ENCODE measurements around the gene ARMC7. TPM values are rescaled to one million over a fixed set of nuclear protein-coding genes. Genes with fewer than 3 reads are reported as not detected.

ARMC7 gene
- total and polyA plus RNA-seq, 2 of the 13 experiments (the other 11 are each of a cell fraction or from before 2014, with no cell fraction given), result 3.9 to 4.2 TPM

GRCh38 chr17:75178453-75178852, 68.7 kb downstream of the ARMC7 start:
- no peak overlapping the region for H3K4me3 ChIP-seq (replicated peaks in 1 of 3; ENCODE audit: insufficient read depth in 1 of 3, low read depth in 2 of 3, low read length in 3 of 3)
- ATAC-seq (no peak), FAIRE-seq (no peak), DNase-seq (ENCODE audit: low spot score) (no peak)
- intact Hi-C loops (cut with micrococcal nuclease; ENCODE audit: unreplicated experiment) (no loop called here), in situ Hi-C loops (cut with HindIII; ENCODE audit: extremely low pct_ligation_motif_present, low pct_unique_long_range_greater_than_20kb) (no loop called here)
- CTCF ChIA-PET (ENCODE audit: low intra/inter-chr PET ratio, low total read pairs), result no interaction called here
- peaks cover 70% of the 10 kb centered on the region for H3K79me2 ChIP-seq (ENCODE audit: insufficient read depth, low read length)
- no peak overlapping the region for H3K4me2 ChIP-seq (ENCODE audit: low read depth, low read length)
- H3K27me3 ChIP-seq (ENCODE audit: control insufficient read depth in 1 of 2, insufficient read depth in 2 of 2, low read length in 2 of 2), result no peaks in the 10 kb centered on the region; a peak in 1 of 5 replicates
- POLR2A ChIA-PET, result no interaction called here
- no TSS peak for BruUV-seq (replicated peaks)
- peaks cover 15% of the 10 kb centered on the region for H4K20me1 ChIP-seq (ENCODE audit: insufficient read depth, low read length)
- H3K9me3 ChIP-seq (ENCODE audit: low read length), result no peaks in the 10 kb centered on the region
- 98% methylated on average over 6 of the region's 6 CpGs for WGBS (ENCODE audit: low lambda C conversion rate)
- peaks cover 23 to 60% of the 10 kb centered on the region in 2 experiments for H3K36me3 ChIP-seq (replicated peaks in 1 of 2; ENCODE audit: control insufficient read depth in 1 of 2, insufficient read depth in 2 of 2, low read length in 2 of 2)
- H3K27ac ChIP-seq (ENCODE audit: extremely low read length, insufficient read depth, low read length), result no peak overlapping the region
- H3K9ac ChIP-seq (ENCODE audit: insufficient read depth, low read depth, low read length), result no peak overlapping the region
- no peak overlapping the region for H2AFZ ChIP-seq (ENCODE audit: low read length)
- TF ChIP-seq ZNF367 (CRISPR knock-in tag; IDR thresholded peaks at IDR 0.05; ENCODE audit: borderline replicate concordance) (no peak), SMYD3 (CRISPR knock-in tag; IDR thresholded peaks at IDR 0.05) (no peak)
- peaks cover 31% of the 10 kb centered on the region for H3K4me1 ChIP-seq (ENCODE audit: insufficient read depth, low read length)

Small RNA genes lying within 50 kb of the gene (small RNA-seq; reads per million reads assigned to genes)
- gene AC111186.1 (ENCODE audit: insufficient read depth in 2 of 3, insufficient read length in 3 of 3, low read depth in 2 of 3, low replicate concordance in 1 of 3) (0 reads per million in 3 experiments), gene RF00019 (ENCODE audit: insufficient read depth in 2 of 3, insufficient read length in 3 of 3, low read depth in 2 of 3, low replicate concordance in 1 of 3) (0 reads per million in 3 experiments)

Other genes starting within 250 kb of the ARMC7 start
- gene FDXR, start 237.0 kb upstream of the ARMC7 start, total RNA-seq (2016; rRNA removed; fragmentation: Illumina TruSeq; extraction: Trizol), result 99.0 and 116 TPM in 2 replicates
- 23.4 and 27.7 TPM in 2 replicates for gene FDXR, start 237.0 kb upstream of the ARMC7 start, polyA plus RNA-seq (2011; rRNA removed)
- gene FADS6, start 216.3 kb upstream of the ARMC7 start, total RNA-seq (2016; rRNA removed; fragmentation: Illumina TruSeq; extraction: Trizol), result 0.11 TPM in 1 of 2 replicates, not detected in the other
- 0.11 and 0.20 TPM in 2 replicates for gene FADS6, start 216.3 kb upstream of the ARMC7 start, polyA plus RNA-seq (2011; rRNA removed)
- gene USH1G, start 186.7 kb upstream of the ARMC7 start, total RNA-seq (2016; rRNA removed; fragmentation: Illumina TruSeq; extraction: Trizol), result 0.04 TPM in 1 of 2 replicates, not detected in the other
- not detected in 2 replicates for gene USH1G, start 186.7 kb upstream of the ARMC7 start, polyA plus RNA-seq (2011; rRNA removed)
- not detected in 2 replicates for gene OTOP2, start 185.7 kb upstream of the ARMC7 start, total RNA-seq (2016; rRNA removed; fragmentation: Illumina TruSeq; extraction: Trizol)
- gene OTOP2, start 185.7 kb upstream of the ARMC7 start, polyA plus RNA-seq (2011; rRNA removed), result not detected in 2 replicates
- not detected in 2 replicates for gene OTOP3, start 174.1 kb upstream of the ARMC7 start, total RNA-seq (2016; rRNA removed; fragmentation: Illumina TruSeq; extraction: Trizol)
- not detected in 2 replicates for gene OTOP3, start 174.1 kb upstream of the ARMC7 start, polyA plus RNA-seq (2011; rRNA removed)
- gene HID1, start 137.2 kb upstream of the ARMC7 start, total RNA-seq (2016; rRNA removed; fragmentation: Illumina TruSeq; extraction: Trizol), result 1.7 and 2.1 TPM in 2 replicates
- 10.6 and 17.1 TPM in 2 replicates for gene HID1, start 137.2 kb upstream of the ARMC7 start, polyA plus RNA-seq (2011; rRNA removed)
- 1.9 and 2.1 TPM in 2 replicates for gene CDR2L, start 122.3 kb upstream of the ARMC7 start, total RNA-seq (2016; rRNA removed; fragmentation: Illumina TruSeq; extraction: Trizol)
- gene CDR2L, start 122.3 kb upstream of the ARMC7 start, polyA plus RNA-seq (2011; rRNA removed), result 1.9 and 2.1 TPM in 2 replicates
- 68.9 and 101 TPM in 2 replicates for gene MRPL58, start 97.3 kb upstream of the ARMC7 start, total RNA-seq (2016; rRNA removed; fragmentation: Illumina TruSeq; extraction: Trizol)
- 39.7 and 44.9 TPM in 2 replicates for gene MRPL58, start 97.3 kb upstream of the ARMC7 start, polyA plus RNA-seq (2011; rRNA removed)
- 428 and 565 TPM in 2 replicates for gene ATP5PD, start 63.0 kb upstream of the ARMC7 start, total RNA-seq (2016; rRNA removed; fragmentation: Illumina TruSeq; extraction: Trizol)
- gene ATP5PD, start 63.0 kb upstream of the ARMC7 start, polyA plus RNA-seq (2011; rRNA removed), result 151 and 158 TPM in 2 replicates
- 27.5 and 28.3 TPM in 2 replicates for gene KCTD2, start 62.7 kb upstream of the ARMC7 start, total RNA-seq (2016; rRNA removed; fragmentation: Illumina TruSeq; extraction: Trizol)
- gene KCTD2, start 62.7 kb upstream of the ARMC7 start, polyA plus RNA-seq (2011; rRNA removed), result 32.6 and 35.2 TPM in 2 replicates
- 0.42 and 0.69 TPM in 2 replicates for gene SLC16A5, start 22.0 kb upstream of the ARMC7 start, total RNA-seq (2016; rRNA removed; fragmentation: Illumina TruSeq; extraction: Trizol)
- gene SLC16A5, start 22.0 kb upstream of the ARMC7 start, polyA plus RNA-seq (2011; rRNA removed), result 5.6 and 10.9 TPM in 2 replicates
- 31.4 and 48.6 TPM in 2 replicates for gene NT5C, start 21.8 kb downstream of the ARMC7 start, total RNA-seq (2016; rRNA removed; fragmentation: Illumina TruSeq; extraction: Trizol)
- gene NT5C, start 21.8 kb downstream of the ARMC7 start, polyA plus RNA-seq (2011; rRNA removed), result 42.8 and 42.9 TPM in 2 replicates
- gene JPT1, start 44.5 kb downstream of the ARMC7 start, total RNA-seq (2016; rRNA removed; fragmentation: Illumina TruSeq; extraction: Trizol), result 237 and 256 TPM in 2 replicates
- gene JPT1, start 44.5 kb downstream of the ARMC7 start, polyA plus RNA-seq (2011; rRNA removed), result 32.1 and 43.3 TPM in 2 replicates
- gene SUMO2, start 73.0 kb downstream of the ARMC7 start, total RNA-seq (2016; rRNA removed; fragmentation: Illumina TruSeq; extraction: Trizol), result 553 and 842 TPM in 2 replicates
- gene SUMO2, start 73.0 kb downstream of the ARMC7 start, polyA plus RNA-seq (2011; rRNA removed), result 252 and 337 TPM in 2 replicates
- gene NUP85, start 95.7 kb downstream of the ARMC7 start, total RNA-seq (2016; rRNA removed; fragmentation: Illumina TruSeq; extraction: Trizol), result 122 and 124 TPM in 2 replicates
- 79.4 and 89.1 TPM in 2 replicates for gene NUP85, start 95.7 kb downstream of the ARMC7 start, polyA plus RNA-seq (2011; rRNA removed)
- 20.9 and 28.4 TPM in 2 replicates for gene GGA3, start 151.6 kb downstream of the ARMC7 start, total RNA-seq (2016; rRNA removed; fragmentation: Illumina TruSeq; extraction: Trizol)
- gene GGA3, start 151.6 kb downstream of the ARMC7 start, polyA plus RNA-seq (2011; rRNA removed), result 43.7 and 50.1 TPM in 2 replicates
- 162 and 184 TPM in 2 replicates for gene MRPS7, start 151.9 kb downstream of the ARMC7 start, total RNA-seq (2016; rRNA removed; fragmentation: Illumina TruSeq; extraction: Trizol)
- gene MRPS7, start 151.9 kb downstream of the ARMC7 start, polyA plus RNA-seq (2011; rRNA removed), result 94.2 and 97.0 TPM in 2 replicates
- gene MIF4GD, start 161.3 kb downstream of the ARMC7 start, total RNA-seq (2016; rRNA removed; fragmentation: Illumina TruSeq; extraction: Trizol), result 12.4 and 14.0 TPM in 2 replicates
- 28.0 and 28.5 TPM in 2 replicates for gene MIF4GD, start 161.3 kb downstream of the ARMC7 start, polyA plus RNA-seq (2011; rRNA removed)
- gene SLC25A19, start 179.5 kb downstream of the ARMC7 start, total RNA-seq (2016; rRNA removed; fragmentation: Illumina TruSeq; extraction: Trizol), result 41.4 and 42.2 TPM in 2 replicates
- 24.4 and 27.7 TPM in 2 replicates for gene SLC25A19, start 179.5 kb downstream of the ARMC7 start, polyA plus RNA-seq (2011; rRNA removed)